ENCODE results near the gene ADAP1.
"Not testable (repeated sequence)": the region's sequence is repeated elsewhere in the genome, so short reads cannot be mapped to it uniquely, and the experiment has no call there.

The ADAP1 gene

GRCh38 chr7:974172-974571, 19.7 kb upstream of the ADAP1 start:
- DNase-seq, result no peak

DNA sequence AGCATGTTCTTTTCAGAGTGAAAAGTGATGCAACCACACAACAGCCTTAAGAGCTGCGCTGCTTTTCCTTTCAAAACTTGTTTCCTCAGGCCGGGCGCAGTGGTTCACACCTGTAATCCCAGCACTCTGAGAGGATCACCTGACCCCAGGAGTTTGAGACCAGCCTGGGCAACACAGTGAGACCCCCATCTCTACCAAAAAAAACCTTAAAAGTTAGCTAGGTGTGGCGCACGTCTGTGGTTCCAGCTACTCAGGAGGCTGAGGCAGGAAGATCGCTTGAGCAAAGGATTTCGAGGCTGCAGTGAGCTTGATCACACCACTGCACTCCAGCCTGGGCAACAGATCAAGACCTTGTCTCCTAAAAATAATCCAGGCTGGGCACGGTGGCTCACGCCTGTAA, 18.8 kb upstream of the ADAP1 start:
- no peak for DNase-seq

GRCh38 chr7:972676-973309, 18.3 kb upstream of the ADAP1 start:
- DNase-seq, result no peak

- no peak for DNase-seq
Measured at GRCh38 chr7:972110-972509, 17.6 kb upstream of the ADAP1 start.

GRCh38 chr7:970744-971143, 16.3 kb upstream of the ADAP1 start:
- DNase-seq, result no peak

GRCh38 chr7:969403-969802, 14.9 kb upstream of the ADAP1 start:
- DNase-seq, result no peak

GRCh38 chr7:968205-969105, 14.0 kb upstream of the ADAP1 start:
- DNase-seq, result no peak

GRCh38 chr7:967361-968082, 13.0 kb upstream of the ADAP1 start:
- DNase-seq, result no peak

DNA sequence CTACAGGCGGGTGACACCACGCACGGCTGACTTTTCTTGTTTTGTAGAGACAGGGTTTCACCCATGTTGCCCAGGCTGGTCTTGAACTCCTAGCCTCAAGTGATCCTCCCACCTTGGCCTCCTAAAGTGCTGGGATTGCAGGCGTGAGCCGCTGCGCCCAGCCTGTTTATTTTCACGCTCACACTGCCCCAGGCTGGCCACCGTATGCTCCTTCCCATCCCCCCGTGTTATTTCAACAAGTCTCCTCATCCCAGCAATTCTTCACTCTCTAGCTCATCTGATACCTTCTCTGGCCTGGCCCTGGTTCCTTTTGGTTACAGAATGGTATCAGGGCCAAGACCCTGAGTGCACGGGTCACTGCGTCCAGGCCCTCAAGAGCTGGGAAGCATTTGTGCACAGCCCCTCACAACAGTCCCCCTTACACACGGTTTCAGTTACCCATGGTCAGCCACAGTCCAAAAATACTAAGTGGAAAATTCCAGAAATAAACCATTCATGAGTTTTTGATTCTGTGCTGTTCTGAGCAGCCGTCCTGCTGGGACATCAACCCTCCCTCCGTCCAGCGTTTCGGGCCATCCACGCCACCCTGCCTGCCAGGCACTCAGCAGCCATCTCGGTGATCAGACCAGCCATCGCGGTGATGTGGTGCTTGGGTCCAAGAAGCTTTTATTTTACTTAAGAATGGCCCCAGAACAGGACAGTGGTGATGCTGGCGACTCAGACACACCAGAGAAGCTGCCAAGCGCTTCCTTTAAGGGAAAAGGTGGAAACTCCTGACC, 12.0 kb upstream of the ADAP1 start:
- no peak for DNase-seq

GRCh38 chr7:964401-965231, 10.1 kb upstream of the ADAP1 start:
- no peak for DNase-seq

DNA sequence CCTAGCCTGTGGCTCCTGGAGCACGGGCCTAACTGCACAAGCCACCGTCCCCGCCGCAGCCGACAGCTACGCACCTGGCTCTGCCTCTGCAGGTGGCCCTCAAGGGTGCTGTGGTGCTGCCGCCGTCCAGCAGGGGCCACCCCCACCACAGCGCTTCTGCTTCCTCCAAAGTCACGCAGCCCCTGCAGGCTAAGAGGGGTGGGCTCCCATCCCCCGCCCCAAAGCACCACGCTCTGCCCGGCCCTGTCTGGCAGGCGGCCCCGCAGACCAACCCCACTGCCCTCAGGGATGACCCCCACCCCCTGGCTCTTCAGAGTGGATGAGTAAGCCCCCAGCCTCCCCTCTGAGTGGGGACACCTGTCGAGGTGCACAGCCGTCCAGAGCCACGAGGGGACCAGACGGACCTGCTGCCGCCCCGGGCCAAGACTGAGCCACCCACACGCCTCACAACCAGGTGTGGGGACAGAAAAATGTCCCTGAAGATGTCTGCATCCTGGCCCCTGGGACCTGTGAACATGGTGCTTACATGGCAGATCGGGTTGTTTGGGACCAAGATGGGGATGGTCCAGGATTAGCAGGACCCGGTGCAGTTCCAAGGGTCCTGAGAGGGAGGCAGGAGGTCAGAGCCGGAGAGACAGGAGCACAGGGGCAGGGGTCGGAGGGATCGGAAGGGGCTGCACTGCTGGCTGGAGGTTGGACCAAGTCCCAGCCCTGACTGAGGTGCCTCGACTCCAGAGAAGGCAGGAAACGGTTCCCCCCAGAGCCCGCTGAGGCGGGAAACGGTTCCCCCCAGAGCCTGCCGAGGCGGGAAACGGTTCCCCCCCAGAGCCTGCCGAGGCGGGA, 9.0 kb upstream of the ADAP1 start:
- no peak for DNase-seq

- DNase-seq, result no peak
Measured at GRCh38 chr7:962401-963081, 8.1 kb upstream of the ADAP1 start.

DNA sequence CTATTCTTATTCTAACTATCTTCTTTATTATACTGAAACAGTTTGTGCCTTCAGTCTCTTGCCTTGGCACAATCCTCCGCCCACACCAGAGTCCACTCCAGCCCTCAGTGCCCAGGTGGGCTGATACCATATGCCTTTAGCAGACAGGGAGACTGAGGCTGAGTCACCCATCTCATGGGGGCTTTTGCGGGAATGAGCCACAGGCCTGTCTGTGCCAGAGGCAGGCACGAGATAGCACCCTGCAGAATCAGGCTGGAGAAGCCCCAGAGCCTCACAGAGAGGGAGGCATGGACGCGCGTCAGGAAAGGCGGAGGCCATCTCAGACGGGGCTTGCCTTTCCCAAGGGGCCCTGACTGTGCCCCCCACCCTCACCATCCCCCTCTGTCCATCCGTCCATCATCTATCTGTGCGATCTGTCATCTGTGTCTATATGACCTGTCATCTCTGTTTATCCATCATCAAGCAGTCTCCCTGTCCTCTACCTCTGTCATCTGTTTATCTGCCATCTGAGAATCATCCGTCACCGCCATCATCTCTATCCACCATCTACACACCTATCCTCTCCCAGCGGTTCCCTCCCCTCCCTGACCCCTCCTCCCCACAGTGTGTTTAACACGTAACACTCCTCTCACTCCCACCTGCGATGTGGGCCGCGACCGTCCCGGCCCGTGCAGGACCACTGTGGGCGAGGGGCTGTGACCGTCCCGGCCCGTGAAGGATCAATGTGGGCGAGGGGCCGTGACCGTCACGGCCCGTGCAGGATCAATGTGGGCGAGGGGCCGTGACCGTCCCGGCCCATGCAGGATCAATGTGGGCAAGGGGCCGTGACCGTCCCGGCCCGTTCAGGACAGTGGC, 7.3 kb upstream of the ADAP1 start:
- no peak for DNase-seq

DNA sequence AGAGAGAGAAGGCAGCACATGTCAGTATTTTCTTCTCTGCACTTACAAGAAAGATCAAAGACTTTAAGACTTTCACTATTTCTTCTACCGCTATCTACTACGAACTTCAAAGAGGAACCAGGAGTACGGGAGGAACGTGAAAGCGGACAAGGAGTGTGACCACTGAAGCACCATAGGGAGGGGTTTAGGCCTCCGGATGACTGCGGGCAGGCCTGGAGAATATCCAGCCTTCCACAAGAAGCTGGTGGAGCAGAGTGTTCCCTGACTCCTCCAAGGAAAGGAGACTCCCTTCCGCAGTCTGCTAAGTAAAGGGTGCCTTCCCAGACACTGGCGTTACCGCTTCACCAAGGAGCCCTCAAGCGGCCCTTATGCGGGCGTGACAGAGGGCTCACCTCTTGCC, 6.5 kb upstream of the ADAP1 start:
- DNase-seq, result not testable (repeated sequence)

- DNase-seq, result no peak
Measured at GRCh38 chr7:960269-960871, 5.9 kb upstream of the ADAP1 start.

- not testable (repeated sequence) for DNase-seq
Measured at GRCh38 chr7:959740-960139, 5.3 kb upstream of the ADAP1 start.

GRCh38 chr7:959271-959670, 4.8 kb upstream of the ADAP1 start:
- DNase-seq, result no peak

DNA sequence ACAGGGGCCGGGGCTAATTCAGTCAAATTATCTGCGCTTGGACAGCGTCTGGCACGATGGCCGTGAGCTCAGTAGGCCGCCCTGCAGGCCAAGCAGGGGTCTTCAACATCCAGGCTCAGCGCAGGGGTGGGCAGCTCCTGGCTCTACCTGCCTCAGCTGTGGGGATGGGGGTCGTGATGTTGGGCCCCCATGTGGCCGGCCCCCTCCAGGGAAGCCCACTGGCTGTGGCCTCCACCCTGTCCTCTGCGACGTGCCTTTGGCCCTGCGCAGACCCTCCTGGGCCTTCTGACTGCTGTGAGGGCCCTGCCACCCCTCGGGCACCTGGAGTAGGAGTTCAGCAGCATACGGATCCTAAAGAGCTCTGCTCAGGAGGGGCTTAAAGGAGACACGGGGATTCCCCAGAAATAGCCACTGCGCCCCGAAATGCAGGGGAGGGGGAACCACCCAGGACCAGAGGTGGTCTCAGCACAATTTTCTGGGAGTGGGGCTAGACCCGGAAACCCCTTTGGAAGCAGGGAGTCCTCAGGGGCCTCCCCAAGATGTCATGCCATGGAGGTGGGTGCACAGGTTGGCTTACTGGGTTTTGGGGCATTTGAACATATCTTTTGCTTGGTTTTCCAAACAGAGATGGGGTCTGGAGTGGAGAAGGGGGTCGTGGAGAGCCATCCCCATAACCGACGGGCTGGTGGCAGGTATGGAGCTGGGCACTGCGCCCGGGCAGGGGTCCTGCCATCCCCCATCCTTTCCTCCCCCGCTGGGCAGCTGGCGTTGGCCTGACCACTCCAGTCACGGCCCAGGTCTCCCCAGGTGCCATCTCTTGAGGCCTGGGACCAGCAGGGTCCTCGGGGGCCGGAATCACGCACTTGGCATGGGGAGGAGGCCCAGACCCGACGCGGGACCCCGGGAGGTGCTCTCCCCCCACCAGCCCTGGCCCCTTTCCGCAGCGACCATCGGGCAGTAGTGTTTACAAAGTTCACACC, 4.0 kb upstream of the ADAP1 start:
- DNase-seq, result no peak

Measured in NCI-H524 treated with DMSO at 0.1 percent for 48 hours (cell line).